Ishikawa (cell line): ENCODE data around the gene DNLZ.

Source experiments
- MAX ChIP-seq: IDR thresholded peaks from 2 replicates; pipeline ENCODE4 v1.6.1; 2012
- RAD21 ChIP-seq: IDR thresholded peaks from 2 replicates; pipeline ENCODE4 v1.6.1; 2012; ENCODE audit warnings: low read depth

- no peak for TF ChIP-seq RAD21
- no peak for TF ChIP-seq MAX
Measured at GRCh38 chr9:136325358-136325757, 38.2 kb downstream of the DNLZ start.
